ENCODE measurements around the gene PCCA. TPM values are rescaled to one million over a fixed set of nuclear protein-coding genes. Genes with fewer than 3 reads are reported as not detected.

The PCCA gene
- total and polyA plus RNA-seq, 2 donors (not counting 3 experiments of a cell fraction or from before 2014, with no cell fraction given) = 5.7 to 20.2 TPM

GRCh38 chr13:100301418-100301817 lies 212.5 kb downstream of the PCCA start:
- TF ChIP-seq, protein P1, sequence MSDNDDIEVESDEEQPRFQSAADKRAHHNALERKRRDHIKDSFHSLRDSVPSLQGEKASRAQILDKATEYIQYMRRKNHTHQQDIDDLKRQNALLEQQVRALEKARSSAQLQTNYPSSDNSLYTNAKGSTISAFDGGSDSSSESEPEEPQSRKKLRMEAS (IDR thresholded peaks at IDR 0.05; ENCODE audit: insufficient read depth, insufficient read length) = no peak
- TF ChIP-seq EZH2 (IDR thresholded peaks at IDR 0.05; ENCODE audit: borderline replicate concordance, low read depth, low read length, severe bottlenecking) = no peak
- TF ChIP-seq, protein P2, sequence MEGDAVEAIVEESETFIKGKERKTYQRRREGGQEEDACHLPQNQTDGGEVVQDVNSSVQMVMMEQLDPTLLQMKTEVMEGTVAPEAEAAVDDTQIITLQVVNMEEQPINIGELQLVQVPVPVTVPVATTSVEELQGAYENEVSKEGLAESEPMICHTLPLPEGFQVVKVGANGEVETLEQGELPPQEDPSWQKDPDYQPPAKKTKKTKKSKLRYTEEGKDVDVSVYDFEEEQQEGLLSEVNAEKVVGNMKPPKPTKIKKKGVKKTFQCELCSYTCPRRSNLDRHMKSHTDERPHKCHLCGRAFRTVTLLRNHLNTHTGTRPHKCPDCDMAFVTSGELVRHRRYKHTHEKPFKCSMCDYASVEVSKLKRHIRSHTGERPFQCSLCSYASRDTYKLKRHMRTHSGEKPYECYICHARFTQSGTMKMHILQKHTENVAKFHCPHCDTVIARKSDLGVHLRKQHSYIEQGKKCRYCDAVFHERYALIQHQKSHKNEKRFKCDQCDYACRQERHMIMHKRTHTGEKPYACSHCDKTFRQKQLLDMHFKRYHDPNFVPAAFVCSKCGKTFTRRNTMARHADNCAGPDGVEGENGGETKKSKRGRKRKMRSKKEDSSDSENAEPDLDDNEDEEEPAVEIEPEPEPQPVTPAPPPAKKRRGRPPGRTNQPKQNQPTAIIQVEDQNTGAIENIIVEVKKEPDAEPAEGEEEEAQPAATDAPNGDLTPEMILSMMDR (IDR thresholded peaks at IDR 0.05; ENCODE audit: extremely low read depth in 1 of 2, insufficient read depth in 1 of 2, low read depth in 1 of 2, low read length in 2 of 2) = no peak
- TF ChIP-seq MYC (IDR thresholded peaks at IDR 0.05; ENCODE audit: low read depth, low read length) = no peak
- no peak for TF ChIP-seq POLR2AphosphoS5 (IDR thresholded peaks at IDR 0.05; ENCODE audit: insufficient read depth, low read depth, low read length)
- TF ChIP-seq GATA2 (IDR thresholded peaks at IDR 0.05; ENCODE audit: insufficient read depth, insufficient read length, low read depth, low read length) = no peak
- no peak for TF ChIP-seq FOS (IDR thresholded peaks at IDR 0.05; ENCODE audit: borderline replicate concordance, insufficient read depth, low read length)
- no peak for TF ChIP-seq POLR2A (IDR thresholded peaks at IDR 0.05; ENCODE audit: low read depth, low read length)
- TF ChIP-seq JUN (IDR thresholded peaks at IDR 0.05; ENCODE audit: borderline replicate concordance, insufficient read depth, insufficient read length, low read depth) = no peak
- Histone ChIP-seq H3K4me3 (replicated peaks in 1 of 3; ENCODE audit: insufficient read depth in 1 of 3, low read depth in 1 of 3, low read length in 3 of 3) (no peak overlapping the region), H3K79me2 (ENCODE audit: control insufficient read depth, insufficient read depth, low read length) (no peaks in the 10 kb centered on the region), H3K9ac (replicated peaks; ENCODE audit: extremely low read depth, insufficient read depth, low read length) (no peak overlapping the region), H2AFZ (ENCODE audit: low read depth, low read length) (no peak overlapping the region), H3K4me2 (ENCODE audit: insufficient read depth, low read length) (no peak overlapping the region), H3K9me1 (replicated peaks; ENCODE audit: control insufficient read depth, extremely low read depth, insufficient read depth, low read length) (no peaks in the 10 kb centered on the region), H3K36me3 (ENCODE audit: control insufficient read depth in 2 of 2, extremely low read depth in 1 of 2, insufficient read depth in 2 of 2, low read length in 2 of 2) (no peaks in the 10 kb centered on the region), H3K27me3 (ENCODE audit: control insufficient read depth in 2 of 2, insufficient read depth in 2 of 2, low read length in 2 of 2) (no peaks in the 10 kb centered on the region), H3K4me1 (ENCODE audit: control insufficient read depth, extremely low read depth, insufficient read depth, low read length) (peaks cover 7% of the 10 kb centered on the region), H4K20me1 (replicated peaks; ENCODE audit: control insufficient read depth, extremely low read depth, insufficient read depth, low read length) (no peaks in the 10 kb centered on the region), H3K27ac (ENCODE audit: insufficient read depth, low read depth, low read length) (no peak overlapping the region), H3K9me3 (replicated peaks; ENCODE audit: control insufficient read depth, insufficient read depth, low read length) (no peaks in the 10 kb centered on the region)
- intact Hi-C loops (cut with micrococcal nuclease) = no loop called here
- ChIA-PET CTCF (interaction anchor here (1.9 kb wide), 1 partner anchor 10 kb away, joined by 5 read pairs; no protein-coding TSS in a partner anchor), POLR2A (no interaction called here)
- dilution Hi-C loops (cut with MboI; ENCODE audit: extremely low pct_ligation_motif_present, low sequenced_read_pairs) = no loop called here
- DNase-seq (ENCODE audit: low read depth, low spot score) (no peak), FAIRE-seq (no peak)
- no TSS peak for BruUV-seq (replicated peaks)
